NCI-H446 treated with DMSO at 0.1 percent for 48 hours (cell line): ENCODE data around the gene PLEKHA1.

Experiments
- DNase-seq: peaks from one replicate; lab custom pipeline; 2025; lab: John Stamatoyannopoulos, UW

PLEKHA1 gene

GRCh38 chr10:122347170-122347841 lies 27.2 kb upstream of the PLEKHA1 start:
- DNase-seq = no peak

- DNase-seq = peak; percentile 4
Measured at GRCh38 chr10:122348512-122348911, 26.0 kb upstream of the PLEKHA1 start.

DNA sequence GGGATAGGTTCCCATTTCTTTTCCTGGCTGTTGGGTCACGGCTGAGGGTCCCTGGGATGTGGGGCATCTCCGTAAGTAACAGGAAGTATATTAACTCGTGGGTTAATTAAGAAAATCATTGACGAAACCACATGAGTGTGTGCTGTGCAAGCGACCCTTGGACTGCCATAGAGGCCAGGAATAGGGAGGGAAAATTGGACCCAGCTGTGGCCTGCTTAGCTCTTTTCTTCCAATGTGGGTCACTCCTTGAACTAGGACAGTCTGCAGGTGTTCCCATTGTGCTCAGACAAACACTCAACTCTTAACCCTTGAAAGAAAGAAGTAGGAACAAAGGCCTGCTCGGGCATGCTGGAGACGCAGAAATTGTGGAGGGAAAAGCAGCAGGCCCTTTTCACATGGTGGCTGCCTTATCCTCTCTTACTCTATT lies 25.6 kb upstream of the PLEKHA1 start:
- no peak for DNase-seq

GRCh38 chr10:122349758-122350369 lies 24.6 kb upstream of the PLEKHA1 start:
- no peak for DNase-seq

GRCh38 chr10:122350893-122351292 lies 23.6 kb upstream of the PLEKHA1 start:
- DNase-seq = no peak

GRCh38 chr10:122352817-122353525 lies 21.5 kb upstream of the PLEKHA1 start:
- DNase-seq = no peak

GRCh38 chr10:122354383-122354782 lies 20.1 kb upstream of the PLEKHA1 start:
- no peak for DNase-seq

DNA sequence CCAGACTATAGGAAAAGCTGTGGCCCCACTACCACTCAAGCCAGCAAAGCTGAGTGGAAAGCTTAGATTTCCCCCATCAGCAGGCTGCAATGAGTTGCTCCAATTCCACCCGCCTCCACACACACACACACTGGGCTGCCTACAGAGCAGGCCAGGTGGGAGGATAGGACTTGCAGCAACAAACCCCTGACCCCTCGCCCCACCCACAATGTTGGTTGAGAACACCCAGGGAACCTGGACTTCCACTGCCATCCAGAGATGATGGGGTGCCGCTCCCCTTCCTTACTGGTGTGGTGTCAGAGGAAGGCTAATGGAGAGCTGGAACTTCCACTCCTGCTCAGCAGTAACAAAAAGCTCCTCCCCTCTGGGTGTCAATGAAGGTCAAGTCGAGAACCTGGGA lies 16.8 kb upstream of the PLEKHA1 start:
- no peak for DNase-seq

GRCh38 chr10:122359621-122360020 lies 14.9 kb upstream of the PLEKHA1 start:
- no peak for DNase-seq

- DNase-seq = no peak
Measured at GRCh38 chr10:122361046-122361445, 13.5 kb upstream of the PLEKHA1 start.

- DNase-seq = no peak
Measured at GRCh38 chr10:122362031-122362592, 12.4 kb upstream of the PLEKHA1 start.

GRCh38 chr10:122362621-122363020 lies 11.9 kb upstream of the PLEKHA1 start:
- DNase-seq = no peak

DNA sequence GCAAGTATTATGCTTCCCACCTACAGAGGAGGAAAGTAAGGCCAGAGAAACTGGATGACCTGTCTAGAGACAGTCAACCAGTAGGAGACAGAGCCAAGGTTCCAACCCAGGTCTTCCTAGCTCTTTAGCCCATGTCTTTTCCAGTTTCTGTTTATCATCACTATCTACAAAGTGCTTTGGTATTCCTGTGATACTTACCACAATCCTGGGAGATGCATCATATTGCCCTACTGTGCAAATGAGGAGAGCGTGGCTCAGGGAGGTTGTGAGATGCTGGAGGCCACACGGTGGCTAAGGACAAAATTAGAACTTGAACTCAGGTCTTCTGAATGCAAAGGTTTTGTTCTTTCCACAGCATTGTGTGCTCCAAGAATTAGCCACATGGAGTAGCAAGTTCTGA lies 11.2 kb upstream of the PLEKHA1 start:
- no peak for DNase-seq

DNA sequence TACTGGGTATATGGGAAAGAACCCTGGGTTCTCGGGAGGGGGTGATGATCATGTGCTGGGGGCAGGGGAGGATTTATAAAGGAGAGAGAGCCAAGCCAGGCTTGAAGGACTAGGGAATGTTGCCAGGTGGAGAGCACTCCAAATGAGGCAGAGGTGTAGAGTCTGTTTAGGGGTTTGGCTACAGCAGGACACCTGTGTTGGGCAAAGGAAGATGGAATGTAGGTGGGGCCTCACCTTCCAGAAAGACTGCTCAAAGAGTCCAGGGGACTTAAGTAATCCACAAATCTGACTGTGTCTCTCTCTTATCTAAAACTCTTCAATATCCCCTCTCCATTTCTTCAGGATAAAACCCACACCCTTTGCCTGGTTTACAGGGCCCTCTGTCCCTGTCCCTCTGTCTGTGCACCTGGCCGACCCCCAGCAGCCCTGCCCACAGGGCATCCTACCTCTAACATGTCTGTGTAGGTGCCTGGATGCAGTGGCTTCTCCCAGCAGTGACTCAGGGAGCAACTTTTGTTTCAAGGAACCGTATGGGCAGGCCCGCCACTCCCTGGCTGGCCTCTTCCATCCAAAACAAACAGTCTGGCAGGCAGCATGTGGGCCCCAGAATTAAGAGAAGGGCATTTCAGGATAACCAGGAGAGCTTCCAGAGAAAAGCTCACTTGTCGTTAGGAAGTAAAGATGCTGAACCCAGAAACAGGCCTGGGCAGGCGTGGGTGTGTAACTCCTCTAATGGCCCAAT lies 10.6 kb upstream of the PLEKHA1 start:
- no peak for DNase-seq

GRCh38 chr10:122368502-122369254 lies 5.8 kb upstream of the PLEKHA1 start:
- DNase-seq = no peak

DNA sequence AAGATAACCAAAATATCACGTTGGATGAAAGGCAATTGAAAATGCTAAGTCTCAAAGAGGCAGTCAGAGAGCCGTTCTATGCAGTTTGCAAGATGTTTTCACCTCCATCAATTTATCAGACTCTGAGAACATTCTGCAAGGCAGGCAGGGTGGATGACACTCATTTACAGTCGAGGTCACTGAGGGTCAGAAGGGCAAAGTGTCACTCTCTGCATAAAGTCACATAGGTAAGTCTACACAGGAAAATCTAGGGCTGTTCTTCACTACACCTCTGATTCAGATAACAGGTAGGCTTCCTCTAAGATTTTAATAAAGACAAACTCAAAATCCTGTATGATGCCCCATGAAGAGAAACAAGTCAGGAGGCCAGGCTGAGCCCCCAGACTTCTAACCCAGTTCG lies 1.4 kb upstream of the PLEKHA1 start:
- no peak for DNase-seq

- DNase-seq = no peak
Measured at GRCh38 chr10:122373721-122374120, 787 bp upstream of the PLEKHA1 start.

- DNase-seq = no peak
Measured at GRCh38 chr10:122374859-122375678, 561 bp downstream of the PLEKHA1 start.

GRCh38 chr10:122375679-122376160 lies 1.2 kb downstream of the PLEKHA1 start:
- DNase-seq = no peak

GRCh38 chr10:122376364-122376961 lies 2.0 kb downstream of the PLEKHA1 start:
- DNase-seq = no peak
